Measurements from ENCODE around the gene MMRN1. TPM values are rescaled to one million over a fixed set of nuclear protein-coding genes. Genes with fewer than 3 reads are reported as not detected.

MMRN1 gene
- total RNA-seq: 10 to 100 TPM in 1 of 2 donors, 1 to 10 TPM in 1; 6.7 to 11.9 TPM

- Histone ChIP-seq H3K27ac (no peak within 1 kb of the TSS), H3K9ac (ENCODE audit: low read depth in 2 of 2, low read length in 2 of 2) (no peak within 1 kb of the TSS), H3K9me3 (no peaks in the 10 kb centered on the region), H3K4me3 (no peak within 1 kb of the TSS), H3K36me3 (no peaks in the 10 kb centered on the region), H3K4me1 (no peaks in the 10 kb centered on the region), H3K27me3 (no peaks in the 10 kb centered on the region)
- TF ChIP-seq CTCF (IDR thresholded peaks at IDR 0.05): no peak
- no peak for DNase-seq
- intact Hi-C loops (cut with DNase I): no loop called here
Observed at GRCh38 chr4:89894649-89895550, at the start of gene MMRN1. Gene MMRN1 (plus strand): TSS chr4:89894854. CDS start chr4:89894972, 118 bp downstream.

GRCh38 chr4:89847571-89848325 is 46.9 kb upstream of the MMRN1 start:
- intact Hi-C loops (cut with DNase I): no loop called here
- no peaks in the 10 kb centered on the region for H3K4me1 ChIP-seq
- no peak for TF ChIP-seq CTCF (IDR thresholded peaks at IDR 0.05)
- H3K36me3 ChIP-seq: no peaks in the 10 kb centered on the region
- no peak for DNase-seq
- H3K9me3 ChIP-seq: no peaks in the 10 kb centered on the region
- H3K27me3 ChIP-seq: no peaks in the 10 kb centered on the region
- H3K9ac ChIP-seq (ENCODE audit: low read depth in 2 of 2, low read length in 2 of 2): no peak overlapping the region
- no peak overlapping the region for H3K4me3 ChIP-seq
- no peak overlapping the region for H3K27ac ChIP-seq

- DNase-seq: no peak
- Histone ChIP-seq H3K9ac (ENCODE audit: low read depth in 2 of 2, low read length in 2 of 2) (no peak overlapping the region), H3K4me1 (no peaks in the 10 kb centered on the region), H3K36me3 (no peaks in the 10 kb centered on the region), H3K27ac (no peak overlapping the region), H3K9me3 (no peaks in the 10 kb centered on the region), H3K27me3 (no peaks in the 10 kb centered on the region), H3K4me3 (no peak overlapping the region)
- no peak for TF ChIP-seq CTCF (IDR thresholded peaks at IDR 0.05)
- intact Hi-C loops (cut with DNase I): no loop called here
Observed at GRCh38 chr4:89855236-89855635, 39.4 kb upstream of the MMRN1 start.

- H3K4me3 ChIP-seq: no peak overlapping the region
- no peak for TF ChIP-seq CTCF (IDR thresholded peaks at IDR 0.05)
- DNase-seq: no peak
- H3K36me3 ChIP-seq: no peaks in the 10 kb centered on the region
- intact Hi-C loops (cut with DNase I): no loop called here
- H3K27ac ChIP-seq: no peak overlapping the region
- no peaks in the 10 kb centered on the region for H3K4me1 ChIP-seq
- no peak overlapping the region for H3K9ac ChIP-seq (ENCODE audit: low read depth in 2 of 2, low read length in 2 of 2)
- no peaks in the 10 kb centered on the region for H3K9me3 ChIP-seq
- H3K27me3 ChIP-seq: no peaks in the 10 kb centered on the region
Observed at GRCh38 chr4:89860971-89861370, 33.7 kb upstream of the MMRN1 start.

GRCh38 chr4:89863533-89863932 is 31.1 kb upstream of the MMRN1 start:
- no peak overlapping the region for H3K27ac ChIP-seq
- no peaks in the 10 kb centered on the region for H3K4me1 ChIP-seq
- no peak for DNase-seq
- no peaks in the 10 kb centered on the region for H3K9me3 ChIP-seq
- no peak overlapping the region for H3K4me3 ChIP-seq
- H3K9ac ChIP-seq (ENCODE audit: low read depth in 2 of 2, low read length in 2 of 2): no peak overlapping the region
- no peak for TF ChIP-seq CTCF (IDR thresholded peaks at IDR 0.05)
- no peaks in the 10 kb centered on the region for H3K27me3 ChIP-seq
- H3K36me3 ChIP-seq: no peaks in the 10 kb centered on the region
- intact Hi-C loops (cut with DNase I): no loop called here

All from colonic mucosa (tissue), 4 donors.